RPMI7951 (cell line): ENCODE measurements around the gene ARPP19. TPM values are rescaled to one million over a fixed set of nuclear protein-coding genes. Genes with fewer than 3 reads are reported as not detected.
"Not testable (repeated sequence)": the region's sequence is repeated elsewhere in the genome, so short reads cannot be mapped to it uniquely, and the experiment has no call there.

Experiments
- DNase-seq: peaks from one replicate; pipeline ENCODE4 v3.0.0-alpha.2; 2012; ENCODE audit warnings: low read depth
- total RNA-seq: library from RNA; depleted of rRNA; stranded (reverse); fragments of >200 nt; shearing (Covaris generic); gene quantifications from 2 replicates; pipeline ENCODE4 v1.2.3, GENCODE V29; 2014; rRNA removed

ARPP19 gene, protein sequence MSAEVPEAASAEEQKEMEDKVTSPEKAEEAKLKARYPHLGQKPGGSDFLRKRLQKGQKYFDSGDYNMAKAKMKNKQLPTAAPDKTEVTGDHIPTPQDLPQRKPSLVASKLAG
- total RNA-seq = 153 and 177 TPM in 2 replicates

DNA sequence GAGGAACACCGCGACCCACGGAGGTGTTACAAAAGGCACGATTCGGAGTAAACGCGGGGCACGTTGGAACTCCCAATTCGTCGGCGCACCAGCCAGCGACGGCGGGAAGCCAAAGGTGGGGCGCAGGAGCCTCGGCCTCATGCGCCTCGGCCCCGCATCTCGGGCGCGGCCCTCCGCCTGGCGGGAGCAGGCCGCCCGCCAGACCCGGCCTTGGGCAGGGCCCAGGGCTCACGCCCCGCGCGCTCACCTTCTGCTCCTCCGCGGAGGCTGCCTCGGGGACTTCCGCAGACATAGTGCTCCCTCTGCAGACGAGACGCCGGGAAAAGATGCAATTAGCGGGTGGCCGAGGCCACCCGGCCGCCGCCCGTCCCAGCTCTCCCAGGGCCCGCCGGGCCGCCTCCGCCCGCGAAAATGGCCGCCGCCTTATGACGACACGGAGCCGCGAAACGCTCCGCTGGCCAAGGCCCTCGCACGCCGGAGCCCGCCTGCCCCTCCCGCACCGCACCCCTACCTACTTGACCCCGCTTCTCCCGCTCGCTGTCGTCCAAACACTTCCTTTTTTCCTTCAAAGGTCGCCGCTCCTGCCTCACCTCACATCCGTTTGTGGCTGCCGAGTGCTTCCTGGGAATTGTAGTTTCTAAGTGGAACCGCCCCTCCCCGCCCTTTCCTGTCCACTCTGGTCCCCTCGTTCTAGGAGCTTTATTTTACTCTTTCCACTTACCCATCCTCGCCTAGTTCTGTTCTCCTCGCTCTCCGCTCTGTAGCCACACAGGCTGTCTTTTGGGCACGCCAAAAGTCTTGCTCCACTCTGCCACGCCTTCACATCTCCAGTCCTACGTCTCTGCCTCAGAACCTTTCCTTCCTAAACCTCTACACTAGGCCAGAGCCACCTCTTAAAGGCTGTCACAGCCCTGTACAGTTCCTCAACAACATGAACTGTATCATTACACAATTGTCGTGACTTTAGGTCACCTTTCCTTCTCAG, at the start of gene ARPP19:
ARPP19 (minus strand) TSS at position 430 of the 985 bp plus-strand sequence; CDS start at position 292, 138 bp downstream.
- peak; percentile 95 for DNase-seq

DNA sequence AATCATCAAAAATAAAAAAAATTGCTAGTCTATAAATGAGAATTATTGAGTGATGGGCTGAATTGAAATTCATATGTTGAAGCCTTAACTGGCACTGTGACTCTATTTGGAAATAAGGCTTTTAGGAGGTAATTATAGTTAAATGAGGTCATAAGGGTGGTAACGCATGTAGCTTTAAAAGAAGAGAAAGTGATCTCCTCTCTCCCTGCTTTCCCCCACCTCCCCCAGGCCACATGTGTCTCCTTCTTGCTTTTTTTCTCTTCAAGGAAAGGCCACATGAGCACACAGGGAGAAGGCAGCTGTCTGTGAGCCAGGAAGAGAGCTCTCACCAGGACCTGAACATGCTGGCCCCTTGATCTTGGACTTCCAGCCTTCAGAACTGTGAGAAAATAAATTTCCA, 48.2 kb upstream of the ARPP19 start:
- DNase-seq = no peak

DNA sequence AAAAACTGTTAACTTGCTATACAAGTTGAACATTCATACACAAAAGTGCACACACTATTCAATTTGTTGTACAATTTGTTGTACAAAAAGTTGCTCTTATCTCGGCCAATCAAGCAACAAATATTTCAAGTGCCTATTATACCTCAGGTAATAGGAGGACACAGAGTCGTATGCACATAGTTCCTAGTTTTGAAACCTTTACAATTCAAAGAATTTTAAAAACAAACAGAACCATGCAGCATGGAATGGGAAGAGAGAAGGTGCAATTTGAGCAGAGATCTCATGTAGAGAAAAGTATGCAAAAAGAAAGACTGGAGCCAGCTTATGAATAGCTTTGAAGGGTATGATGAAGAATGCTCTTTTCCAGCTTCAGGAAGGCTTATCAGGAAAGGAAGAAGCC, 46.5 kb upstream of the ARPP19 start:
- DNase-seq = no peak

DNA sequence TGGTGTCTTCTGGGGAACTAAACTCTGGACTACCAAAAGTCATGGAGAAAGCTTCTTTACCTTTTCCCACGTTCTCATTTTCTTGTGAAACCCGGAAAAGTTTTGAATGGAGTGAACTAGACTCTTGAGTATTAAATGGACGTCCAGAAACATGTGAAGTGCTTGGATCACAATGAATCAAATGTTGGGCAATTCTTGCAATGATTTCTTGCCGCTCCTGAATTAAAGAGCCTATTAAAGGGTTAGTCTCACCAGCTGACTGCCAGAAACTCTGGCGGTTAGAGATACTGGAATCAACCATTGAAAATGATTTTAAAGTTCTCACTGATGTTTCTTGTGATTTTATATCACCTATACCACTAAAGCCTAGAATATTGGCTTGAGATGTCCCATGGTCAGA, 40.8 kb upstream of the ARPP19 start:
- DNase-seq = no peak

DNA sequence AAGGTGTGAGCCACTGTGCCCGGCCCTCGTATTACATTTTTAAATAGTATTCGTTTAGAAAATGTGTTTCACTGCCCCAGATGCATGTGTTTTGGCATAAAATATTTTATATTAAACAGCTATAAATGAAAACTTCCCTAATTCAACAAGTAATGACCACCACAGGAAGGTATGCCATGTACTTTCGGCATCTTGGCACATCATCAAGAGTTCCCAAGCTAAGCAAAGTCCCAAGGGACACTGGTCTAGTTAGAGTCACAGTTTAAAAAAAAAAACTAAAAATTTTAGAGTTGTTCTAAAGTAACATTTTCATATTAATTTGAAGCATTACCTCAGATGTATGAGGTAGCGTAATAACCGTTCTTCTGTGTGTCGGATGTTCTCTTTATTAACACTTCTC, 15.6 kb upstream of the ARPP19 start:
- DNase-seq = no peak

DNA sequence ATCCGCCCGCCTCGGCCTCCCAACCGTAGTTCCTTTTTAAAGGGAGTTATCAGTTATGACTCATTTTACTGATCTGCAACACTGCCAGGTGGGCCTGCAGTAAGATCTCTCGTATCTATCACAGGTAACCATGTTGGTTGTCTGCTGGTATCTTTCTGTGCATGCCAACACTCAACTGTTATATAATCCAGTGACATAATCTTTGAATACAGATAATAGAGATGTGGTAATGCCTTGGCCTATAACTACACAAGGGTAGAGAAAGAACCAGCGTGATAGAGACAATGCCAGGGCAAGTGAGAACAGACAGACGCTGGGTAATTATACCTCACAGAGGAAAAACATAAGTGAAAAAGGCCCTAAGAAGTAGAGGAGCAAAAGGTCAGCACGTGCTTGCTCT, 11.0 kb upstream of the ARPP19 start:
- no peak for DNase-seq

DNA sequence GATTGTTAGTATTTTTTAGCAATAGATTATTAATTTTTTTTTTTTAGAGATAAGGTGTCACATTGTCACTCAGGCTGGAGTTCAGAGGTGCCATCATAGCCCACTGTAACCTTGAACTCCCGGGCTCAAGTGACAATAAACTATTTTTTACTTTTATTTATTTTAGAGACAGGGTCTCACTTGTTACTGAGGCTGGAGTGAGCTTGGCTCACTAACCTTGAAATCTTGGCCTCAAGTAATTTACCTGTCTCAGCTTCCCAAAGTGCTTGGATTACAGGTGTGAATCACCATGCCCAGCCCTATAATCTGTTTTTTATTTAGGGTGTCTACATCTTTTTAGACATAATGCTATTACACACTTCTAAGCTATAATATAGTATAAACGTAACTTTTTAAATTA, 7.9 kb upstream of the ARPP19 start:
- DNase-seq = no peak

DNA sequence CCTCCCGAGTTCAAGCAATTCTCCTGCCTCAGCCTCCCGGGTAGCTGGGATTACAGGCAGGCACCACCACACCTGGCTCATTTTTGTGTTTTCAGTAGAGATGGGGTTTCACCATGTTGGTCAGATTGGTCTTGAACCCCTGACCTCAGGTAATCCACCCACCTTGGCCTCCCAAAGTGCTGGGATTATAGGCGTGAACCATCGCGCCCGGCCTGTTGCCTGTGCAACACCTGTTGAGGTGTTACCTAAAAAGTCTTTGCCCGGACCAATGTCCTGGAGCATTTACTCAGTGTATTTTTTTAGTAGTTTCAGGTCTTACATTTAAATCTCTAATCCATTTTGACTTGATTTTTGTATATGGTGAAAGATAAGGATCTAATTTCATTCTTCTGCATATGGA, 6.7 kb upstream of the ARPP19 start:
- not testable (repeated sequence) for DNase-seq

DNA sequence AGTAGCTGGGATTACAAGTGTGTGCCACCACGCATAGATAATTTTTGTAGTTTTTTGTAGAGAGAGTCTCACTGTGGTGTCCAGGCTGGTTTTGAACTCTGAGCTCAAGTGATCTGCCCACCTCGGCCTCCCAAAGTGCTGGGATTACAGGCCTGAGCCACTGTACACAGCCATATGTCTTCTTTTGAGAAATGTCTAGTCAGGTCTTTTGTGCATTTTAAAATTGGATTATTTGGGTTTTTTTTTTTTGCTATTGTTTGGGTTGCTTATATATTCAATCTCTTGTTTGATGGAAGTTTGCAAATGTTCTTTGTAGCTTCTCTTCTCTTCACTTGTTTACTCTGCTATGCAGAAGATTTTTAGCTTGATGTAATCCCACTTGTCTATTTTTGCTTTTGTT, 6.2 kb upstream of the ARPP19 start:
- DNase-seq = no peak

DNA sequence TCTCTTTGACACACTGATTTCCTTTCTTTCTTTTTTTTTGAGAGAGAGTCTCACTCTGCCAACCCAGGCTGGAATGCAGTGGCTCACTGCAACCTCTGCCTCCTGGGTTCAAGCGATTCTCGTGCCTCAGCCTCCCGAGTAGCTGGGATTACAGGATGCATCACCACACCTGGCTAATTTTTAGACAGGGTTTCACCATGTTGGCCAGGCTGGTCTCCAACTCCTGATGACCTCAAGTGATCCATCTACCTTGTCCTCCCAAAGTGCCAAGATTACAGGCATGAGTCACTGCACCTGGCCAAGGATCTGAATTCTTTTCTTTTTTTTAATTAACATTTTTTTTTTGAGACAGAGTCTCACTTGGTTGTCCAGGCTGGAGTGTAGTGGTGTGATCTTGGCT, 5.8 kb upstream of the ARPP19 start:
- not testable (repeated sequence) for DNase-seq

DNA sequence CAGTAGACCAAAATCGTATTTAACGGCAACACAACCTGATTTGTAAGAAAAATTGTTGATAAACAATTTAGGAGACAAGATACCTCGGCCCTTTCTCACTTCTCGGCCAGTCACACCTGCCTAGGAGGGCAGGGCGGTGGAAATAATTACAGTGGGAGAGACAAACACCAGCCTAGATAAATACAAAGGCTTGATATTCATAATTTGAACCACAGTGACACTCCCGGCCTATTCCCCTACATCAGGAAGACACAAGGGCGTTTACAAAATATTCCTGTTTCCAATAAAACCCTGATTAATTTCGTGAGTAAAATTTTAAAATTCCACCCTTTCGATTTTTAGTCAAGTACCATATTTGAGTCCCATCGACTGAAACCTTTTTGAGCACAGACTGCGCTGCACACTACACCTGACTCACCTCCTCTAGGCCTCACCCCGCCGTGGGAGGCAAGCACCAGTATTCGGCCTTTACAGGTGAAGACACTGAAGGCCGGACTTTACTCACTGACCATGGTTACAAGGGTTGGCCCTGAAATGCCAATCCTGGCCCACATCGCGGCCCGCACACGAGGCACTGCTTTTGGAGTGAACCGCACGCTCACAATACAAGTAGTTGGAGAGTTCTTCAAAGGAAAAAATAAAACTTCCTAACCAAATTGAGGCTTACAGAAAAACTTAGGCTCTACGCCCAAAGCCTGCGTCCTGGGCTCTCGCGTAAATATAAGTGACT, 794 bp downstream of the ARPP19 start:
- peak; percentile 14 for DNase-seq

DNA sequence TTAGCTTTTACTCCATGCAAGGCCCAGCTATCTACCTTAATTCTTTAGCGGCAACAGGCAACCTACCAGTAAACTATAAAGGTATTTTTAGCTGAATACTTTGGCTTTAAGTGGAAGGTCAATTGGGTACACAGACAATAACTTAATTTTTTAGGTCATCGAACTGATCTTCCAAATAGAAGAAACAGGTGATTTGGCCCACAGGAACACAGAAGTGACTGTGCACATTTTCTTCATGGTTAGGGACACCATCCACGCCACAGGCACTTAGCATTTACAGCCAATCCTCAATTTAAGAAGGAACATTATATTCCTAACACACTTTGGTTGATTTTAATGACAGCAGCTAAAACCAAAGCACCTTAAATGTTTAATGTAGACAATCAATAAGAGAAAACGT, 1.9 kb downstream of the ARPP19 start:
- DNase-seq = no peak

DNA sequence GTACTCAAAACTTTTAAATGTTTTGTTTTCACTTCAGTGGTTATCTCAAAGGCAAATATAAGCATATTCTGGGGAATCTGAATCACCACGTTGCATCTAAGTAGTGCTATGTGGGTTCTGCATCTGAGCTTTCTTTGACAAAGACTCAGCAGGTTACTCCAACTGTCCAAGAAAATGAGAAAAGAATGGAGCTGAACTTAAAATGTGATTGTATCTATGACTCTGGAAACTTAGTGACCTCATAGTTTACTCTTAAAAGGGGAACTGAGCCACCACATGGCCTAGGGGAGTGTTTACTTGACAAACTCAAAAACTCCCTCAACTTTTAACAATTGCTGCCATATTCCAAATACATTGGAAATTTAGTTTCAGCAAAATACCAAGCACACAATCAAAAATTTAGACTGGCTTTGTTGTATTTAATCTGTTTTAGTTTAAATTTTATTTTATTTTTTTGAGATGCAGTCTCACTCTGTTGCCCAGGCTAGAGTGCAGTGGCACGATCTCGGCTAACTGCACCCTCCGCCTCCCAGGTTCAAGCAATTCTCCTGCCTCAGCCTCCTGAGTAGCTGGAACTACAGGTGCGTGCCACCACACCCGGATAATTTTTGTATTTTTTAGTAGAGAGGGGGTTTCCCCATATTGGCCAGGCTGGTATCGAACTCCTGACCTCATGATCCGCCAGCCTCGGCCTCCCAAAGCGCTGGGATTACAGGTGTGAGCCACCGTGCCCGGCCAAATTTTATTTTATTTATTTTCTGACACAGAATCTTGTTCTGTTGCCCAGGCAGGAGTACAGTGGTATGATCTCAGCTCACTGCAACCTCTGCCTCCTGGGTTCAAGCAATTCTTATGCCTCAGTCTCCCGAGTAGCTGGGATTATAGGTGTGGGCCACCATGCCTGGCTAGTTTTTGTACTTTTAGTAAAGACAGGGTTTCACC, 3.1 kb downstream of the ARPP19 start:
- DNase-seq = peak; percentile 18

DNA sequence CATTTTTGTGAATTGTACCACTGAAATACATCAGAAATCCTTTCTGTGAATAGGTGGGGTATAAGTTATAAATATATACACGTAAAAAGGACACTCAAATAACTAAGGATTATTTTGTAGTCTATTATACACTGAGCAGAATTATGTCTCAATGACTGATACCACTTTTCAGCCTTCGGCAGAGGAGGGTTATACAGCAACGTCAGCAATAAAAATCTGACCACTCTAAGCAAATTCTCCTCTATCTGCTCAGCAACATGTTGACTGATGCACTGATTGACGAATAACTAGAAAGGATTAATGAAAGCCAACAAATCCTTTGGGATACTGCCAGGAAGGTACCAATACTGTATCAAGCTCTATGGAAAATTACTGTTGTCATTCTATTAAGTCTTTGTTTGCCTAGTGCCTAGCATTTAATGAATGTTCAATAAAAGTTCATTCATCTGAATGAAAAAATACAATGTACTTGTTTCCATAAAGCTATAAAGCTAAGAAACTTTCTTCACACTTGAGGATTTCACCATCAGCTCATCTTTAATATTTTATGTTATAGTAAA, 5.2 kb downstream of the ARPP19 start:
- no peak for DNase-seq

DNA sequence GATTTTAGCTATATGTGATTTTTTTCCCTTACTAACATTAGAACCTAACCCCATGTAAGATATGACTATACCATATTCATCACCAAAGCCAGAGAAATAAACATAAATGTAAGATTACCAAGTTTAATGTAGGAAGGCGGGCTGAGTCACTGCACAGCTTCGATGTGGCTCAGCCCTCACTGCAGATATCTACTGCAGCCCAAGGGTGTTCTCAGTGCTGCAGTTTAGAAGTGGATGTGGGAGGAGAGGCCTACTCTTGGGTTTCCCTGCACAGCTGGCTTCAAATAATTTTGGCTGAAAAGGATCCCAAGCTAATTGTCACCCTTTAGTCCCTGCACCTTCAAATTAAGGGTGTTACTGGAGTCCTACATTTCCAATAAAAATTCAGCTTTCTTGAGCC, 9.3 kb downstream of the ARPP19 start:
- DNase-seq = peak; percentile 43

DNA sequence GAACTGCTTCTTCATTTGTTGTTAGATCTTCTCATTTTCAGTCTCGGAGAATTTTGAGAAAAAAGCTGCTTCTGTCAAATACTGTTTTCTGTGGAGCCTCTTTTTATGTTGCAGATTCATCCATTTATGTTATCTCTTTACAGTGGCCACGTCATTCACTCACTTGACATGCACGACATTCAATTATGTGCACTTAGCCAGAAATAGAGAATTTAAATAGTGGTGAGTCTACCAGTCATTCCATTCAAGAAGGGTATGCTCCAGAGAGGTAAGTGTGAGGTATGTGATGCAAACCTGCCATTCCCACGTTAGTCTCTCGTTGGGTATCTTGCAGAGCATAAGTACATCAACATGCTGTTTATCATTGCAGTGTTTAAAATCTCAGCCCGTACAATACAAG, 9.8 kb downstream of the ARPP19 start:
- DNase-seq = peak; percentile 9

DNA sequence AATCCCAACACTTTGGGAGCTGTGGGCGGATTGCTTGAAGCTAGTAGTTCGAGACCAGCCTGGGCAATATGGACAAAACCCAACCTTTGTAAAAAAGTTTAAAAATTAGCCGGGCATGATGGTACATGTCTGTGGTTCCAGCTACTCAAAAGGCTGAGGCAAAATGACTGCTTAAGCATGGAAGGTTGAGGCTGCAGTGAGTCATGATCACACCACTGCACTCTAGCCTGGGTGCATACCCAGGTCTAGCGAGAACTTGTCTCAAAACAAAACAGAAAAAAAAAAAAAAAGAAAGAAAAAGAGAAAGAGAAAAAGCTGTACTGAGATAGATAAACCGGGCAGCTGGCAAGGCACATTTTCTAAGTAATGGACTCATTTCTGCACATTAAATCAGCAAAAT, 10.6 kb downstream of the ARPP19 start:
- peak; percentile 78 for DNase-seq

DNA sequence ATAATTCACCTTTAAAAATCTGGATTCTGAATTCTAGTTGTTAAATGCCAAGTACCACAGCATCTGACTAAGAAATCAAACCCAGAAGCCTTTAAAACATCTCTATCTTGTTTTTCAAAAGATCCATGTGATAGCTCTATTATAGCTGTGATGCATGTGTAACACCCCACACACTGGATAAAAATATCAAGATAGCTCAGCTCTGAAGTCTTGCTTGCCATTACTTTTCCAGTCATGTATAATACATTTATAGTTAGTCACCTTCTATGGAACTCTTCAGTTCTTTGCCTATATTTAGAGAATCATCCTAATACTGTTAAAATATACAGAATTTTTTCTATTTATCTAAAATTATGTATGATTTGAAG, 11.6 kb downstream of the ARPP19 start:
- DNase-seq = no peak

DNA sequence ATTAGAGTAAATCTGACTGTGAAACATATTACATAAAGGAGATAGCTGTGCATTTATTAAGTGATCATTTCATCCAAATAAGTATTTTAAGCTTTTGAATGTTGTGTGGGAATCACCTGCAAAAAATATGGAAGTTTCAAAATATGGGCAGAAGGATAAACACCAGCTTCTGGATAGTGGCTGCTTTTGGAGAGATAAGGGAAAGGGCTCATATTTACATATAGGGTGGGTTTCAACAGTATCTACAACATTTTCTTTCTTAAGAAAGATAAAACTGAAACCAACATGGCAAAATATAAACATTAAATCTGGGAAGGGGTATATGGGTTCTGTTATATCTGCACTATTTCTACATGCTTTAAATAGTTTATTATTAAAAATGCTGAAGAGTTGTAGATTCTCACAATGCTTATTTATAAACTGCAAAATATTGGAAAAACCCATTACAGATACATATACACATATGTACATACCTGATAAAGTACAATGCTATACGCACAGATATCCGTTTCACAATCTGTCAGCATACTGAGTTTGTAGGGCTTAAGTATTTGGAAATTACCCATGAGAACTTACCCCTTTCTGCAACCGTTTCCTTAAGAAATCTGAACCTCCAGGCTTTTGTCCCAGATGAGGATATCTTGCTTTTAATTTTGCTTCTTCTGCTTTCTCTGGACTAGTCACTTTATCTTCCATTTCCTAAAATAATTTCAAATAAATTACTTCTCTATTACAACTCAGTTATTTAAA, 12.1 kb downstream of the ARPP19 start:
- DNase-seq = no peak

DNA sequence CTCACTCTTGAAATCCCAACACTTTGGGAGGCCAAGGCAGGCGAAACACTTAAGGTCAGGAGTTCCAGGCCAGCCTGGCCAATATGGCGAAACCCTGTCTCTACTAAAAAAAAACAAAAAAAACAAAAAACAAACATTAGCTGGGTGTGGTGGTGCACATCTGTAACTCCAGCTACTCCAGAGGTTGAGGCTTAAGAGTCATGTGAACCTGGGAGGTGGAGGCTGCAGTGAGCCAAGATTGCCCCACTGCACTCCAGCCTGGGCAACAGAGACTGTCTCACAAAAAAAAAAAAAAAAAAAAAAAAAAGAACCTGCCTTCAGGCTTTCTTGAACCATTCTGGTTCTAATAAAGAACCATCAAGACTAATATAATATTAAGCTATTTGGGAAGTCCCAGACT, 16.5 kb downstream of the ARPP19 start:
- DNase-seq = no peak
